ENCODE data around the gene HNF1B.

Gene HNF1B

DNA sequence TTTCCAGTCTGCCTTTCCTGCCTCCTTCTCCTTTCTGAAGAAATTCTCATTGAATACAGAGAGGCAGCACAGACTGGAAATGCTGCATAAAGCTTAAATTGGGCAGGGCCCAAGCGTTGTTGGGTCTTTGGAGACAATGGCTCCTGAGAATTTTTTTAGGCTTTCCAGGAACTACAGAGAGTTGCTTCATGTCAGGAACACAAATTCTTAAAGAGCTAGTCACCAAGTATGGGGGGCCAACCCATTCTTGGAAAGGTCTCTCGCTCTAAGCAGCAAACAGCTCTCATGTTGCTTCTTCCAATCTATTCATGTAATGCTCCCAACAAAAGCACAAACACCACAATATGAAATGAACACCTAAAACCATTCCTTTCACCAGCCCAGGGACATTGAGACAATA, 6.9 kb downstream of the HNF1B start:
- Mint-ChIP-seq H3K27ac (no peak overlapping the region), H3K9me3 (no peaks in the 10 kb centered on the region), H3K36me3 (ENCODE audit: insufficient read depth) (no peaks in the 10 kb centered on the region), H3K4me1 (ENCODE audit: low read depth in 2 of 2) (peaks cover 6 to 7% of the 10 kb centered on the region in 2 donors), H3K27me3 (peaks cover 67 to 81% of the 10 kb centered on the region in 2 donors), H3K4me3 (no peak overlapping the region)
- DNase-seq (no peak), ATAC-seq (replicated peaks) (no peak)

DNA sequence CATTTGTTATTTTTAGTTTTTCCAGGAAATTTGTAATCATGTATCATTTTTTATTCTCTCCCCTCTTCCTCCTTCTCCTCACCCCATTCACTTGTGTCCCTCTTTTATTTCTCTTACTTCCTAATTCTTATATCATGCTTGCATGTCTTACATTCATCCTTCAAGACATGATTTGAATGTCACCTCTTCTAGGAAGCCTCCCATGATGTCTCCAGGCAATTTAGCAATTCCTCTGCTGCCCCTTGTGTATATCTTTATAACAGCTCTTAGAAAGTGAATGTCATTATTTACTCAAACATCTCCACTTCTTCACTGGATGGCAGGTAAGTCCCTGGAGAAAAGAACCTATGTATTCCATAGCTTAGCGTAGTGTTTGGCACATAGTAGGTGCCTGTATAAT, 7.8 kb downstream of the HNF1B start:
- Mint-ChIP-seq H3K4me3 (no peak overlapping the region), H3K36me3 (ENCODE audit: insufficient read depth) (no peaks in the 10 kb centered on the region), H3K9me3 (no peaks in the 10 kb centered on the region), H3K27me3 (peaks cover 59 to 72% of the 10 kb centered on the region in 2 donors), H3K4me1 (ENCODE audit: low read depth in 2 of 2) (peaks cover 0 to 1% of the 10 kb centered on the region in 2 donors), H3K27ac (no peak overlapping the region)
- no peak for DNase-seq
- ATAC-seq (replicated peaks): no peak

DNA sequence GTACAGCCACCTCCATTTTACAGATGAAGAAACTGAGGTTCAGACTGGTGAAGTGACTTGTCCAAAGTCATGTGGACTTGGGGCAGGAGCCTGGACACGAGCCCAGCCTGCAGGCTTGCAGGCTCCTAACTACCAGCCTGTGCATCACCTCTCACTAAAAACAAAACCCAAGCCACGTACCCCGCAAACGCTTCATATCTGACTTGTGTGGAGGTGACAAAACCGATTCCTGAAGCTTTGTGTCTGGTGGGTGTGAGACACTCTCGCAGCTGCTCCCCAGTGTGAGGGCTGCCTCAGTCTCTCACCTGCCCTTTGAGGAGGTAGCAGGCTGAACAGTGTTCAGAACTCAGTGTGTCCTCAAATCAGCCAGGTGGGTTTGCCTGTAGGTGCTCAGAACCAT, 8.4 kb downstream of the HNF1B start:
- no peaks in the 10 kb centered on the region for H3K9me3 Mint-ChIP-seq
- H3K27me3 Mint-ChIP-seq: peaks cover 53 to 72% of the 10 kb centered on the region in 2 donors
- H3K36me3 Mint-ChIP-seq (ENCODE audit: insufficient read depth): no peaks in the 10 kb centered on the region
- ATAC-seq (replicated peaks) (no peak), DNase-seq (no peak)
- H3K4me3 Mint-ChIP-seq: no peak overlapping the region
- H3K4me1 Mint-ChIP-seq (ENCODE audit: low read depth in 2 of 2): no peaks in the 10 kb centered on the region
- no peak overlapping the region for H3K27ac Mint-ChIP-seq

DNA sequence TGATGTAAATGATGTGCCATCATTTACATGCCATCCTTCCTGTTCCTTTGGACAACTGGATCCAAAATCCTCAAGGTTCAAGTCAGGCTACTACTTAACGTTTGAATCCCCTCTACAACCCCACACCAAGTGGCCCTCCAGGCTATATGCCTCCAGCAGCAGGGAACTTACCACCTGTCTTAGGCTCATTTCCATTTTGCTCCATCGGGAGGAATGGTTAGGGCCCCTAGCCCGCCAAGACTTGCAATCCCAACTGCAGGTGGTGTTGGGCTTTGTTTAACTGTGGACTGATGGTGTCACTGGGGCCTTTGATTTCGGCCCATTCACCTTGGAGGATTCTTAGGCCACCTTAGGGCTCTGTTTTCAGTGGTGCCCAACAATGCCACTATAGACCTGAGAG, 9.7 kb downstream of the HNF1B start:
- Mint-ChIP-seq H3K4me1 (ENCODE audit: low read depth in 2 of 2) (no peaks in the 10 kb centered on the region), H3K27ac (no peak overlapping the region), H3K27me3 (peaks cover 41 to 72% of the 10 kb centered on the region in 2 donors), H3K36me3 (ENCODE audit: insufficient read depth) (no peaks in the 10 kb centered on the region), H3K9me3 (no peaks in the 10 kb centered on the region), H3K4me3 (no peak overlapping the region)
- ATAC-seq (replicated peaks) (no peak), DNase-seq (no peak)

DNA sequence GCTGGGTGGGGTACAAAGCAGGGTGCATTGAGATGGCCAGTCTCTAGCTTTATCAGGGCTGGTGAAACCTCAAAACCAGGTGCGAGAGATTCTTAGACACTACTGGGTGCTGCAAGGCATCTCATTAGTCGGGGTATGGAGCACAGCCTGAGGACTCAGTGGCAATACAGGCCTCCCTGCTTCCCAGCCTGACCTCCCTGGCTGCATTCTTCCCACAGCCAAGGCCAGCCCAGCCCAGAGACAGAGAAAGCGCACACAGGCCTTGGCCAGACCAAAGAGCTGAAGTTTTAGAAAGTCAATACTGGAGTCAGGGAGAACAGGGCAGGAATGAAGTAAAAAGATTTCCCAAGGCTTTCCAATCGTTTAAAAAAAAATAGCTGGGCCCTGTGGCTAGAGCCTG, 12.5 kb downstream of the HNF1B start:
- peaks cover 16 to 51% of the 10 kb centered on the region in 2 donors for H3K27me3 Mint-ChIP-seq
- H3K27ac Mint-ChIP-seq: no peak overlapping the region
- no peaks in the 10 kb centered on the region for H3K9me3 Mint-ChIP-seq

DNA sequence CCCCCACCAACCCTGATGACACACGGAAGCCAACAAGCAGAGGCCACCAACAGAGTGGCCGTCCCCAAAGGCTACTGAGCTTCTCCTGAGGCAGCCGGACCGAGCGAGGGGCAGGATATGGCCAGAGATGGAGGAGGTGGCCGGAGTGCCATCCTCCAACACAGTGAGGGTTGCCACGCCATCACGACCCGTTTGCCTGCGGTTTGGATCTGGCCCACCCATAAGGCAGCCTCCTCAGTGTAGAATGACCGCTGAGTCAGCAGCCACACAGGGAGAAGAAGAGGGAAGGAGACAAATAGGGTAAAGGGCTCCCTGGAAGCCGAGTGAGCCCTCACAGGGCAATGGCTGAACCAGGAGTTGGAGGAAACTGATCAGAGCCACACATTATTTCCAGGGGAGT, 13.8 kb downstream of the HNF1B start:
- H3K27ac Mint-ChIP-seq: no peak overlapping the region
- H3K4me1 Mint-ChIP-seq (ENCODE audit: low read depth in 2 of 2): no peaks in the 10 kb centered on the region
- H3K9me3 Mint-ChIP-seq: no peaks in the 10 kb centered on the region
- peaks cover 4% of the 10 kb centered on the region for H3K36me3 Mint-ChIP-seq (ENCODE audit: insufficient read depth)
- H3K4me3 Mint-ChIP-seq: no peak overlapping the region
- ATAC-seq (replicated peaks): no peak
- DNase-seq: no peak
- peaks cover 3 to 43% of the 10 kb centered on the region in 2 donors for H3K27me3 Mint-ChIP-seq

More for the DNA sequence above, 12.5 kb downstream of the HNF1B start:
- no peak for DNase-seq
- Mint-ChIP-seq H3K4me3 (no peak overlapping the region), H3K4me1 (ENCODE audit: low read depth in 2 of 2) (no peaks in the 10 kb centered on the region), H3K36me3 (ENCODE audit: insufficient read depth) (peaks cover 4% of the 10 kb centered on the region)
- no peak for ATAC-seq (replicated peaks)

DNA sequence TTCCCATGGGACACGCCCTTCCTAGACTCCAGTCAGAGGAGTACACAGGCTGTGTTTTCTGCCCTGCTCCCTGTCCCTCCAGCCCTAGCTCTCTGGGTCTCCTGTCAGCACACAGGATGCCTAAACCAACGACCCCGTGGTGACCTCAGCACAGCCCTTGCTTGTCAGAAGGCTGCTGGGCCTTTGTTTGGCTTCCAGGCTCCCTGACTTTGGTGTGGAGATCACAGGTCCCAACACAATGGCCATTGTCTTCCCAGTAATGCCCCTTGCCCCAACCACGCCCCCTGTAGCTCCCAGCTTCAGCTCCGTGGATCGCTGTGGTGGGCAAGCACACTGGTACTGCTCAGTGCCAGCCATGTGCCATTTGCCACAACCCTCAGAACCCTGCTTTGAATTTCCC, 15.0 kb downstream of the HNF1B start:
- DNase-seq: no peak
- H3K36me3 Mint-ChIP-seq (ENCODE audit: insufficient read depth): peaks cover 4% of the 10 kb centered on the region
- H3K4me3 Mint-ChIP-seq: no peak overlapping the region
- no peak for ATAC-seq (replicated peaks)
- no peaks in the 10 kb centered on the region for H3K4me1 Mint-ChIP-seq (ENCODE audit: low read depth in 2 of 2)
- H3K27ac Mint-ChIP-seq: no peak overlapping the region
- H3K27me3 Mint-ChIP-seq: peaks cover 0 to 41% of the 10 kb centered on the region in 2 donors
- H3K9me3 Mint-ChIP-seq: no peaks in the 10 kb centered on the region

DNA sequence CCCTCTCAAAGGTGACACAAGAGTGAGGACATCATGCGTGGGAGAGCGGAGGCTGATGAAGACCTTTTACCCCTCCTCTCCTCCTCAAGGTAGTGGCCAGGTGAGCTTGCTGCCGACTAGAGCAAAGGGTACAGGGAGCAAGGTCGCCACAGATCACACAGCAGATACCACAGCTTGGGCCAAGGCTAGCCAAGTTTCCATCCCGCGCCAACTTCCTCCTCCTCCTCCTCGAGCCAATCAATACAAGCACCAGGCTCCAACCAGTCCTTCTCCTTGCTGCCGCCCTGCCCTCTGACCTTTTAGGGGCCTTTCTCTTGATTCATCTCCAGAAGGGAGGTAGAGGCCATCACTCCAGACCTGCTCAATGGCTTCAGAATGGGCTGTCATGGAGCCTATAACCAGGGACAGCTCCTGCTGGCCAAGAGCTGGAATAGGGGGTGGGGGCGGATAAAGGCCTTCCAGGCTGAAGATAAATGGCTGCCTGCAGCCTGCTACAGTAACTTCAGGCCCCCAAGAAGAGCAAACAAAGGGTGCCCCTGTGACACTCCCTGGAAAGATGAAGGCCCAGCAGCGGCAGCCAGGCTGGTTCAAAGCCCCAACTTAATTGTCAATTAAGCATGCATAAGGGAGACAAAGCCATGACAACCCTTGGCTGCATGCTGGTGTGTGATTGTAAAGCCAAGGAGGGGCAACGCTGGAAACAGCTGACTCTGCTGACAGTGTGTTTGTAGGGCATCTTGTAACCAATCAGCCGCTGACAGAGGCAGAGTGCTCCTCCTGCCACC, 17.8 kb downstream of the HNF1B start:
- DNase-seq (no peak), ATAC-seq (replicated peaks) (no peak)
- Mint-ChIP-seq H3K27me3 (peaks cover 0 to 55% of the 10 kb centered on the region in 2 donors), H3K36me3 (ENCODE audit: insufficient read depth) (peaks cover 4% of the 10 kb centered on the region), H3K4me1 (ENCODE audit: low read depth in 2 of 2) (no peaks in the 10 kb centered on the region), H3K4me3 (no peak overlapping the region), H3K9me3 (no peaks in the 10 kb centered on the region), H3K27ac (no peak overlapping the region)

DNA sequence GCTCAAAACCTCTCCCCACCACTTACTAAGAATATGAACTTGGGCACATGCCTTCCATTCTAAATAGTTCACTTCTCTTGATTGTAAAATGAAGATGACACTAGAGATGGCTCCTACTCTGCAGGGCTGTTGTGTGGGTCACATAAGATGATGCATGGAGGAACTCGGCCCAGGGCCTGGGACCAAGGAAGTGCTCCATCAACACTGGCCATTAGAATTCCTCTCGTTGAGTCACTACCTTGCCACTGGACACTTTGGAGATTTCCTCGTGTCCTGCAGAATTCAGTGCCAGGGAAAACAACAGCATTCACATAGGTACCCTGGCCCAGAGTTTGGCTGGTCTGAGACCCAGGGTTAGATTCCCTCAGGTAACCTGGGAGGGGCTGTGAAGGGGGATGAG, 18.6 kb downstream of the HNF1B start:
- Mint-ChIP-seq H3K9me3 (no peaks in the 10 kb centered on the region), H3K27me3 (peaks cover 0 to 55% of the 10 kb centered on the region in 2 donors), H3K4me3 (no peak overlapping the region), H3K4me1 (ENCODE audit: low read depth in 2 of 2) (no peaks in the 10 kb centered on the region), H3K27ac (no peak overlapping the region), H3K36me3 (ENCODE audit: insufficient read depth) (peaks cover 4% of the 10 kb centered on the region)
- ATAC-seq (replicated peaks) (no peak), DNase-seq (no peak)

DNA sequence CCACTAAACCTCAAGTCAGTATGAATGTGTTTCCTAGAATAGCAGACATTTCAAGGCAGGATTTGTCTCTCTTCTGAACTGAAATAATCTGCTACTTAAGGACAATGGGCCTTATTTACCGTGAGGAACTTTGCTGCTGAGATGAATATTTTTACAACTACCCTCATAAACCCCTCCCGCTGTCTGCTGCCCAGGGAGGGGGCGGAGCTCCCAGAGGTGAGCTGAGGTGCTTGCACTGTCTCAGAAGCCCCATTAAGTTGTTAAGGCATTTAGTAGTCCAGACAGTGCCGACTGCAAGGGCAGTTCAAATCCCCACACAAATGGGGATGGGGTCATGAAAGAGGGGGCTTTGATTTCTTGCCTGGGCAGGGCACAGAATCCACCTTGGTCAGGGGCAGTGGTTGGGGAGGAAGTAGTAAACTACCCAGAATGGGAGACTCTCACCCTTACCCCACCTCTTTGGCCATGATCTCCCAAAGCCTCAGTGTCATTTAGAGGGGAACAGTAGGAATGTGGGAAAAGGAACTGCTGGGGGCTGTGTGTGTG, 19.2 kb downstream of the HNF1B start:
- DNase-seq (no peak), ATAC-seq (replicated peaks) (no peak)
- no peaks in the 10 kb centered on the region for H3K9me3 Mint-ChIP-seq
- no peaks in the 10 kb centered on the region for H3K4me1 Mint-ChIP-seq (ENCODE audit: low read depth in 2 of 2)
- H3K27ac Mint-ChIP-seq: no peak overlapping the region
- H3K27me3 Mint-ChIP-seq: peaks cover 0 to 55% of the 10 kb centered on the region in 2 donors
- H3K4me3 Mint-ChIP-seq: no peak overlapping the region
- peaks cover 4% of the 10 kb centered on the region for H3K36me3 Mint-ChIP-seq (ENCODE audit: insufficient read depth)

DNA sequence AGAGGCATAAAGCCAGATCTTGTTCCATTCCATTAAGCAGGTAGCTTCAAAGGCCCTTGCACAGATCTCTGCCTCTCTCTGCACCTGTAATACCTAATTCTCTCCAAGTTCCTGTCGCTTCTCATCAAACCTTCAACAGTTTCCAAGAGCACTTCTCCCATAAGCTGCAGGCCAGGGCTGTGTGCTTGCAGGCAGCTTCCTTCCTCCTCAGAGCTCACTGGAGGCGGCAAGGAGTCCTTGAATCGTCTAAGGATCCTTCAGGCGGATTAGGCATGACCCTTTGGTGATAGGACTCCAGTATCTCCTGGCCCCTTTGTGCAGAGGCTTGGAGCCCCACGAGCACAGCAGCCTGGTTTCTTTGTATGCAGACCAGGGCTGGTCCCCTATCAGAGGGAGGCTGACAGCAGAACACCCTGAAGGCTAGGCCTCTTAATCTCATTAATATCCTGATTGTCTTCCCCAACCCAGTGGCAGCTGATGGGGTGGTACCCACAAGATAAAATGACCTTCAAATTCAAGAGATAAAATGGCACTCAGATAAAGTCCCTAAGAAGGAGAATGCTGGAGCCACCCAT, 19.8 kb downstream of the HNF1B start:
- no peaks in the 10 kb centered on the region for H3K4me1 Mint-ChIP-seq (ENCODE audit: low read depth in 2 of 2)
- ATAC-seq (replicated peaks) (no peak), DNase-seq (no peak)
- H3K27ac Mint-ChIP-seq: no peak overlapping the region
- H3K9me3 Mint-ChIP-seq: no peaks in the 10 kb centered on the region
- no peak overlapping the region for H3K4me3 Mint-ChIP-seq
- peaks cover 0 to 52% of the 10 kb centered on the region in 2 donors for H3K27me3 Mint-ChIP-seq
- H3K36me3 Mint-ChIP-seq (ENCODE audit: insufficient read depth): peaks cover 4% of the 10 kb centered on the region

DNA sequence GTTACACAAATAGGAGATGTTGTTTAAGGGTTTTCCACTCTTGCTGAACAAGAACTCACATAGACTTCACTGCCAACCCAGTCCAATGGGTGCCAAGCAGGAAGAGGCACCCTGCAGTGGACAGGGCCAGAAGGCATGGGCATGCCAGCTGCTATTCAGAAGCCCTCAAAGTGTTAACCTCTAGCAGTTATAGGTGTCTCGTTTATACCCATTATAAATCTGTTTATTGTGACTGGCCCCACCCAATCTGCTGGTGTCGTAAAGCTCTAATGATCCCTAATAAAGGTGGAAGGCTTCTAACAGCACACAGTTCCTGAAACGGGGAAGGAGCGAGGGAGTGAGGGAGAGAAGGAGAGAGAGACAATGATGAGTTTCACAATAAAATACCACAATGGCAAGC, 23.9 kb downstream of the HNF1B start:
- Mint-ChIP-seq H3K27ac (no peak overlapping the region), H3K36me3 (ENCODE audit: insufficient read depth) (no peaks in the 10 kb centered on the region), H3K4me1 (ENCODE audit: low read depth in 2 of 2) (no peaks in the 10 kb centered on the region), H3K4me3 (no peak overlapping the region), H3K9me3 (no peaks in the 10 kb centered on the region), H3K27me3 (peaks cover 8 to 66% of the 10 kb centered on the region in 2 donors)
- no peak for ATAC-seq (replicated peaks)
- no peak for DNase-seq

DNA sequence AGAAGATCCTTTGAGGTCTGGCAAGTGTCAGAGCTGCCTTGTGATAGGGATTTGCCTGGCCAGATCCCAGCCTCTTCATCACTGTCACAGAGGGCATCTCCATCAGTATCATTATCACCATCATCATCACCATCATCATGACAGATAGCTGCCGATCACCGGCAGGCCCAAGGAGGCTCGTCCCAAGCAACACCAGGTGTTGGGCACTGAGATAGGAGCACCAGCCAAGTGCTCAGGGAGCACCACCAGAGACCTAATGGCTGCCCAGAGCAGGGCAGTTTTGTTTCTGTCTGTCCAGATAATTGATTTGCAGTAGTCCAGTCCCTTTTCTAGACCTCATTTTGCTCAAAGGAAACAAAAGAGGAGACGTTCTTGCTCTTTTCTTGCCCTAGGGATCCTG, 25.0 kb downstream of the HNF1B start:
- H3K9me3 Mint-ChIP-seq: no peaks in the 10 kb centered on the region

More for the DNA sequence above, 25.0 kb downstream of the HNF1B start:
- DNase-seq (no peak), ATAC-seq (replicated peaks) (no peak)
- no peak overlapping the region for H3K27ac Mint-ChIP-seq
- H3K4me1 Mint-ChIP-seq (ENCODE audit: low read depth in 2 of 2): no peaks in the 10 kb centered on the region
- no peak overlapping the region for H3K4me3 Mint-ChIP-seq
- H3K36me3 Mint-ChIP-seq (ENCODE audit: insufficient read depth): no peaks in the 10 kb centered on the region
- peaks cover 12 to 70% of the 10 kb centered on the region in 2 donors for H3K27me3 Mint-ChIP-seq
